GM19328 (cell line): ENCODE results near the gene CLEC4M.
"Not testable (repeated sequence)": the region's sequence is repeated elsewhere in the genome, so short reads cannot be mapped to it uniquely, and the experiment has no call there.

ENCODE experiments used
- ATAC-seq: cut with Tn5 transposase; IDR thresholded peaks from one replicate; pipeline ENCODE4 v1.9.1; 2021; ENCODE audit warnings: mild to moderate bottlenecking, moderate library complexity; ENCODE audit not compliant: unreplicated experiment

The CLEC4M gene

DNA sequence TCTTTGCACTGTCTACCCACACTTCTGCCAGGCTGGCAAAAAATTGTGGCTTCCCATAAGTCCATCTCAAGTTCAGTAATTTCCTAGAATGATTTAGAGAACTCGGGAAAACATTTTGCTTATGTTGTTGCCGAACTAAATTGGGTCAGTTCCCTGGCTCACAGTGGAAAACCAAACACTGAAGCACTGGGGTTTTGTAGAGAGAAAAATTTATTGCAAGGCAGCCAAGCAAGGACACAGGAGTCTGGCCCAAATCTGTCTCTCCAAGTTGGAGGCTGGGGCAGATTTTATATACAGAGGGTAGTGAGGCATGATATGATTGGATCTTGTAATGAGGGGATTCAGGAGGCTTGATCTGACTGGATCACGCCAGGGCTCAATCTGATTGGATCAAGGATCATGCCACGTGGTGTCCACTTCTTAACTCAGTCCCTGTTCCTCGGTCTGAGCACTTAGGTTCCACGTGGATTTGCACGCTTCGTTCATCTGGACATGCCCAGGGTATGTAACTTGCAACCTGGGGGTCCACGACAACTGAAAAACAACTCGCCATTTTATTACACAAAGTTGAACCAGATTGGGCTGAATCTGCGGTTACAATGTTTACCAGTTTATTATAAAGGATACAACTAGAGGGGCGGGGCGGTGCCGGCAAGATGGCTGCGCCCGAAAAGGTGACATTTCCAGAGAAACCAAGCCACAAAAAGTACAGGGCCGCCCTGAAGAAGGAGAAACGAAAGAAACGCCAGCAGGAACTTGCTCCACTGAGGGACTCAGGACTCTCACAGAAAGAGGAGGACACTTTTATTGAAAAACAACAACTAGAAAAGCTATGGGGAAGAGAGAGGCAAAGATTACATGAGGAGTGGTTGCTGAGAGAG lies 23.0 kb upstream of the CLEC4M start:
- no peak for ATAC-seq

DNA sequence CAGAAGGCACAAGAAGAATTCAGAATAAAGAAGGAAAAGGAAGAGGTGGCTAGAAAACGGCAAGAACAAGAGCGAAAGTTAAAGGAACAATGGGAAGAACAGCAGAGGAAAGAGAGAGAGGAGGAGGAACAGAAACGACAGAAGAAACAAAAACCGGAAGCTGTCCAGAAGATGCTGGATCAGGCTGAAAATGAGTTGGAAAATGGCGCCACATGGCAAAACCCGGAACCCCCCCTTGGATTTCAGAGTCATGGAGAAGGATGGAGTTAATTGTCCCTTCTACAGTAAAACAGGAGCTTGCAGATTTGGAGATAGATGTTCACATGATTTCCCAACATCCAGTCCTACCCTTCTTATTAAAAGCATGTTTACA lies 22.4 kb upstream of the CLEC4M start:
- ATAC-seq, result no peak

DNA sequence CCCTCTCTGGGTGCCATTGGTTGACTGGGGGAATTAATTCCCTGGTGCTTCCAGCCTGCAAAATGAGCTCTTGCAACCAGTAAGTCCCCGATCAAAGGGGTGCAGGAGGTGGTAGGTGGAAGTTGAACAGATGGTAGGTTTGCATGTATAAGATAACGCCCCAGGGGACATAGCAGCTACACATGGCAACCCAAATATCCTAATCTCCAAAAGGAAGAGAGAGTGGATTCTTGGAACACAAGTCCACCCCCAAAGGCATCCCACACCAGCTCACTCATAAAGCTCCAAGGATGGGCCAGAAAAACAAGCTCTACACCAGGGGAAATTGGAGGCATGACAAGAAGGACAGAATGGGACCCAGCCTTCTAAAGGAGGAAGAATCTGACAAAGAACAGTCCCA lies 20.5 kb upstream of the CLEC4M start:
- ATAC-seq, result no peak

DNA sequence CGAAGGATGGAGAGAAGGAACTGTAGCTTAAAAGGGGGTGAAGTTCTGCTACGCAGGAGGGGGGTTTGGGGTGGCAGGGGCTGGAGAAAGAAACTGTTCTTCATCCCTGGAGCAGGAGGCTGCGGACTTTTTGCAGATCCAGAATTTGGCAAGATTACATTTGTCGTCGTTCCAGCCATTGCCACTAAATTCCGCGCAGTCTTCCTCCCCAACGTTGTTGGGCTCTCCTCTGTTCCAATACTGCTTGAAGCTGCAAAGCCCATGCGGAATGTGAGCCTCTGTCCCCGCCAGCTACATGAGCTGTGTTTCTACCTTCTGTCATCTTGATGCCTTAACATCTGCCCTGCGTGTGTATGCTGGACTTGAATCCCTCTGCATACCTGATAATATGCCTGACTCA lies 20.1 kb upstream of the CLEC4M start:
- ATAC-seq, result no peak

DNA sequence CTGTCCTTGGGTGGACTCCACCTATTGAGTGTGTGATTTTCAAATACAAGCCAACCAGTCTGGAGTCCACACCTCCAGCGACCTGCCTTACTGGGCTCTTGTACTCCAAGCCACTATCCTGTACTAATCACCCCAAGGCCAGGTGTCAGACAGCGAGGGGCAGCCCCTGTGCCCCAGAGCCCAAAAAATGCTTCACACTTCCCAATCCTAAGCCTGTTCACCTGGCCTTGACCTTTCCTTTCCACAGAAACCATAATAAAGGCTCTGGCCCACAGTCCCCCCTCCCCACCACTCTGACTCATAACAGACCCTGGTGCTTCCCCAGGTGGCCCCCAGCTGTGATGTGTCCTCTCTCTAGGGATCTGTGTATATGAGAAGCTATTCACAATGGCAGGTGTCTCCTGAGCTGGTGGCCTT lies 19.6 kb upstream of the CLEC4M start:
- no peak for ATAC-seq

DNA sequence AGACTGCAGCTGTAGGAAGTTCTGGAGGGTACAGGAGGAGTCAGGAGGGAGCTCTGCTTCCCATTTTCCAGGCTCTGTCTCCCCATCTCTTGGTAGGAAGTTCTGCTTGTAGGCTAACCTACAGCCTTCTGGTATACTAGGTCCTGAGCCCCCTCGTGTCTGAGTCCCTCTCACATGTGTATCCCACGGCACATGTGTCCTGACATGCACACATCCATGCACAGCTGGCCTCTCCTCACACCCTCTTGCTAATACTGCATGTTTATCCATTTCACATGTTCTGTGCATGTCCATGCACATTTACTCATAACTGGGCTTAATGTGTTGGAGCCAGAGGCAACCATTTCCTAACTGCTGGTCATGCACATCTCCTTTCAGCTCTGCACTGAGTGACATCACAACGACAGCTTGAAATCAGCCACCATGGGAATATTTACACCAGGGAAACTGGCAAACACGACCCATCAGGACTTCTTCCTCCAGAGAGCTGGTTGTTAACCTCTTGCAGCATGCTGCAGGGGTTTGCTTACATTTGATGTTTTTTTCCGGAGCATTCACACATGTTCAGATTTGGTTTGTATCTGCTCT lies 18.8 kb upstream of the CLEC4M start:
- ATAC-seq, result no peak

DNA sequence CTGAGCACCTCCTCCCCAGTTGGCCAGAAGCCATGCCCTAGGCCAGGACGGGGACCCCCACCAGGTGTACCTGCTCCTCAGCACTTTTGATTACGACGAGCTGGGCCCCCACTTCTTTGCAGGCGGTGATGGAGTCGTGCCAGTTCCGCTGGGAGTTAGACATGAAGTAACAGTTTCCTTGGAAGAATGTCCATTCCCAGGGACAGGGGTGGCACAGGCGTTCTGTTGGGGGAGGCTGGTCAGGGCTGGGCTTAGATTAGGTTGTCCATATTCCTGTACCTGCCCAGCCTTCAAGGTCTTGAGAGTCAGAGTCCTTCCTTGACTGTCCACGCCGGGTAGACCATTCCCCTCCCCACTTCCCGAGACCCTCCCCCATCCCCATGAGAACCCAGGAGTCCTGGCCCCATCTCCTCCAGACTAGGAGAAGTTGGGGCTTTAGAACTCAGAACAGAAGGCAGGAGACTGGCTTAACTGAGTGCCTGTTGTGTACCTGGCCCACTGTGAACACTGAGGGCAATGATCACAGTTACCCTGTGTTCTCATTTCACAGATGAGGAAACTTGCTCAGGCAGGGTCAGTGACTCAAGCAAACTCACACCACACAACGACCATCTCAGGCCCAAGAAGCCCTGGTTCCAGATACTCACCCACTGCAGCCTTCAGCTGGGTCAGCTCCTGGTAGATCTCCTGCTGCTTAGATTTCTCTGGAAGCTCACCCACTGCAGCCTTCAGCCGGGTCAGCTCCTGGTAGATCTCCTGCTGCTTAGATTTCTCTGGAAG lies 18.0 kb upstream of the CLEC4M start:
- ATAC-seq, result no peak

DNA sequence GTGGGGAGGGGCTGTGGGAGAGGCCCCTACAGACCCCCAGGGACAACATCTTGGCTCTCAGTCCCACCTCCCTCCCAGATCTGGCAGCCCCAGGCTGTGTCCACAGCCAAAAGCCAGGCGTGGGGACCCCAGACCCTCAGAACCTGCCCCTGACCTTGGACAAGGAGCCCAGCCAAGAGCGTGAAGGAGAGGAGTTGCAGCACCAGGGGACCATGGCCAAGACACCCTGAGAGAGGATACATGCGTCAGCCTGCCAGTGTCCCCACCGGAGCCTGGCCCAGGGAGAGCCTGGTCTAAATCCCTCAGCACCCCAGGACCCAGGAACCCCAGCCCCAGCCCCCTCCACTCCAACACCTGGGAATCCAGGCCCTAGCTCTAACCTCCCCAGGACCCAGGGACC lies 16.7 kb upstream of the CLEC4M start:
- not testable (repeated sequence) for ATAC-seq

DNA sequence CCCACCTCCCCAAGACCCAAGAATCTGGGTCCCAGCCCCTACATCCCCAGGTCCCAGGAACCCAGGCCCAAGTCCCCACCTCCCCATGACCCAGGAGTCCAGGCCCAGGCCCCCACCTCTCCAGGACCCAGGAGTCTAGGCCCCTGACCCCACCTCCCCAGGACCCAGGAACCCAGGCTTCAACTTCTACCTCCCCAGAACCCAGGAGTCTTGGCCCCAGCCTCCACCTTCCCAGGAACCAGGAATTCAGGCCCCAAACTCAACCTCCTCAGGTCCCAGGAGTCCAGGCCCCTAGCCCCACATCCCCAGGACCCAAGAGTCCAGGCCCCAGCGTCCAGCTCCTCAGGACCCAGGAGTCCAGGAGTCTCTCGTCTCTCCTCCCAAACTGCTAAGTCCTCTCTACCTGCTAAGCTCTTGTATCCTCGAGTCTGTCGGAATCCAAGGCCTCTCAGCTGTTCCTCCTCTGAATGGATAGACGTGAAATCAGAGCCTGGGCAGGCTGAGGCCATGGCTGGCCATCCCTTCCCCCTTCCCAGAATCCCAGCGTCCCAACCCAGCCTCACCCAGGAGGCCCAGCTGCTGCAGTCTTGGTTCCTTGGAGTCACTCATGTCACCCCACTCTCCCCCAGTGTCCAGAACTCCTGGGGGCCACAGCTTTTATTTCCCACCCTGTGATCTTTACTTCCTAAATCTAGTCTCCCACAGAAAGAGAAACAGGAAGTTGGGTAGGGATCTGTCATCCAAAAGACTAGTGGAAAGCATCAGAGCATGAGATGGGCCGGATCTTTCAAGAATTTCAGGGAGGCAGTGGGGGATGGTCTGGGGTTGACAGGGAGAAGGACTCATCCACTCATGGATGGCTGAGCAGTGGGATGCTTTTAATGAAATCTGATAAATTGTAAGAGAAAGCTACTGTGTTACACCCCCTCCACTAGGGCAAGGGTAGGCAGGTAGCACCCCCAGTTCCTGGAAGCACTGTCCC lies 15.8 kb upstream of the CLEC4M start, which contains the start of gene CD209:
Gene CD209, minus strand, starts transcription at position 632 of the 982 bp plus-strand sequence. Its CDS starts 23 bp downstream, at position 609.
- ATAC-seq, result no peak

DNA sequence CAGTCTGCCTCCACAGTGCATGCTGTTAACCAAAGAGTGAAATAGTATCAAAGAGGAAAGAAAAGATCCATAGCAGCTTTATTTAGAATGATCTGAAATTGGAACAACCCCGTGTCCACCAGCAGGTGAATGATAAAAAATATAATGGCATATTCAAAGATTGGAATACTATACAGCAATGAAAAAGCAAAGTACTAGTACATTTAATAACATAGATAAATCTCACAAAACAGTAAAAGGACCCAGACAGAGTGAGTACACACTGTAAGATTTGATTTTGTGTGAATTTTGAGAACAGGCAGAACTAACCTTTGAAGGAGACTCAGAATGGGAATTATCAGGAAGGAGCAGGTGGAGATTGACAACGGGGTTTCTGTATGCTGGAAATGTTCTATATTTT lies 14.9 kb upstream of the CLEC4M start:
- ATAC-seq, result no peak

DNA sequence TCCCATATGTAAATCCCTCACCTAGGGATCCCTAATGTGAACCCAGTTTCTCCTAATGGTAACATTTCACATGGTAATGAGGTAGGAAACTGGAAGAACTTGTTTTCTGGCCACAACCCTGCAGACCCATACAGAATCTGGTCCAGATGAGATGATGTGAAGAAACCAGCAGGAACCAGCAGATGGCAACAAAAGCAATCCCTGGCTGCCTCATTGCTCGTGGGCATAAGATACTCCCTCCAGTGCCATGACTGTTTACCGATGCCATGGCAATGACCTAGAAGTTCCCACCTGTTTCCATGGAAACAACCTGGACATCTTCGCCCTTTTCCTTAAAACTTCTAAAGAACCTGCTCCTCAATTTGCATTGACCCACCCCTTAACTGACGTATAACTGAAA lies 14.3 kb upstream of the CLEC4M start:
- ATAC-seq, result no peak

DNA sequence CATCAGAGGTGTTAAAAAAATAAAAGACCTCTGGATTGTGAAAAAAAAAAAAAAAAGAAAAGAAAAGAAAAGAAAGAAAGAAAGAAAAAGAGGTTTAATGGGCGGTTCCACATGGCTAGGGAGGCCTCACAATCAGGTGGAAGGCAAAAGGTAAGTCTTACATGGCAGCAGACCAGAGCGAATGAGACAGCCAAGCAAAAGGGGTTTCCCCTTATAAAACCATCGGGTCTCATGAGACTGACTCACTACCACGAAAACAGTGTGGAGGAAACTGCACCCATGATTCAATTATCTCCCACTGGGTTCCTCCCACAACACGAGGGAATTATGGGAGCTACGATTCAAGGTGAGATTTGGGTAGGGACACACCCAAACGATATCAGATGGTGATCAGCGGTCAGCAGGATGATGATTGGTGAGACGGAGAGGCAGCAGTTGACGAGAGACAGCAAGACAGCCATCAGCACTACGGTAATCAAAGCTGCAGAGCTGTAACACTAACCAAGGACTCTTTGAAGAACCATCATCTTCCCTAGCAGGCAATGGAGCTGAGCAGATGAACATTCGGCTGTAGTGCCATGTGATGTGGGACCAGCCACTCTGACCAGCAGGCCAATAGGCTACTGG lies 11.8 kb upstream of the CLEC4M start:
- ATAC-seq, result no peak

DNA sequence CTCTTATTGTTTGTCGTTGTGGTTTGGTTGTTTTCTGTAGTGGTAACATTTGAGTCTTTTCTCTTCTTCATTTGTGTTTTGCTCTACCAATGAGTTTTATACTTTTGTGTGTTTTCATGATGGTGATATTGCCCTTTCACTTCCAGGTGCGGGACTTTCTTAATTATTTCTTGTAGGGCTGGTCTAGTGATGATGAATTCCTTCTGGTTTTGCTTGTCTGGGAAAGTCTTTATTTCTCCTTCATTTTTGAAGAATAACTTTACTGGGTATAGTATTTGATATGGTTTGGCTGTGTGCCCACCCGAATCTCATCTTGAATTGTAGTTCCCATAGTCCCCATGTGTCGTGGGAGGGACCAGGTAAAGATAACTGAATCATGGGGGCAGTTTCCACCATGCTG lies 6.8 kb upstream of the CLEC4M start:
- no peak for ATAC-seq

DNA sequence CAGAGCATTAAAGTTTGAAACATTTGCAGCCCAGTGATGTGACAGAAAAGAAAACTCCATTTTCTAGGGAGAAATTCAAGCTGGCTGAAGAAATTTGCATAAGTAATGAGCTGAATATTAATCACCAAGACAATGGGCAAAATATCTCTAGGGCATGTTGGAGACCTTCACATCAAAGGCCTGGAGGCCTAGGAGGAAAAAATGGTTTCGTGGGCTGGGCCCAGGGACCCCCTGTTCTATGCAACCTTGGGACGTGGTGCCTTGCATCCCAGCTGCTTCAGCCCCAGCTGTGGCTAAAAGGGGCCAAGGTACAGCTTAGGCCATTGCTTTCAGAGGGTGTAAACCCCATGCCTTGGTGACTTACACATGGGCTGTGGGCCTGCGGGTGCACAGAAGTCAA lies 5.7 kb upstream of the CLEC4M start:
- no peak for ATAC-seq

DNA sequence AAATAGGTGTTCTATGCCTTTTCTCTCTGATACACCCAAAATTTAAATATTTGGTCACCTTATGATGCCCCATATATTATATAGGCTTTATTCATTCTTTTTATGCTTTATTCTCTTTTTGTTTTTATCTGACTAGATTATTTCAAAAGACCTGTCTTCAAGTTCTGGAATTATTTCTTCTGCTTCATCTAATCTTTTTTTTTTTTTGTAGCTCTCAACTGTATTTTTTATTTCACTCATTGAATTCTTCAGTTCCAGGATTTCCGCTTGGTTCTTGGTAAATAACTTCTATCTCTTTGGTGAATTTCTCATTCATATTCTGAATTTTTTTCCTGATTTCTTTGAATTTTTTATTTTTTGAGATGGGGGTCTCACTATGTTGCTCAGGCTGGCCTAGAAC lies 3.9 kb upstream of the CLEC4M start:
- no peak for ATAC-seq

DNA sequence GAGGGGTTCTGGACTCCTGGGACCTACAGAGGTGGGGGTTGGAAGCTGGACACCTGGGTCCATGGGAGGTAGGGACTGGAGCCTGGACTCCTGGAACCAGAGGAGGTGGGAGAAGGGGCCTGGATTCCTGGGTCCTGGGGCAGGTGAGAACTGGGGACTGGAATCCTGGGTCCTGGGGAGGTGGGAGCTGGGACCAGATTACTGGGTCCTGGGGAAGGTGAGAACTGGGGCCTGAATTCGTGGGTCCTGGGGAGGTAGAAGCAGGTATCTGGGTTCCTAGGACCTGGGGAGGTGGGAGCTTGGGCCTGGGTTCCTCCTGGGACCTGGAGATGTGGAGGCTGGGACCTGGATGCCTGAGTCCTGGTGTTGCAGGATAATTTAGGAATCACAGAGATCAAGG lies 653 bp downstream of the CLEC4M start:
- no peak for ATAC-seq

DNA sequence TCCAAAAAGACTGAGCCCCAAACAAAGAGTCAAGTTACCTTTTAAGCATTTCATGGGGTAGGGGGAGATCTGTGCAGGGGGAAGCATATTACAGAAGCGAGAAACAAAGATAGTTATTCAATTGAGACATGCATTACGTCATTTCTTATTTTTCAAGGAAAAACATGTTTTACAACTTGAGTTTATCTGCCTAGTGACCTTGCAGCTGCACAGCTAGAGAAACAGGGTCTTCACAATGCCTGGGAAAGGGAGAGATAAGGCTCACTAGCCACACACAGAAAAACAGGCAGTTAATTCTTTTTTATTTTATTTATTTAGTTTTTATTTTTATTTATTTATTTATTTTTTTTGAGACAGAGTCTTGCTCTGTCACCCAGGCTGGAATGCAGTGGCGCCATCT lies 1.1 kb downstream of the CLEC4M start:
- not testable (repeated sequence) for ATAC-seq

DNA sequence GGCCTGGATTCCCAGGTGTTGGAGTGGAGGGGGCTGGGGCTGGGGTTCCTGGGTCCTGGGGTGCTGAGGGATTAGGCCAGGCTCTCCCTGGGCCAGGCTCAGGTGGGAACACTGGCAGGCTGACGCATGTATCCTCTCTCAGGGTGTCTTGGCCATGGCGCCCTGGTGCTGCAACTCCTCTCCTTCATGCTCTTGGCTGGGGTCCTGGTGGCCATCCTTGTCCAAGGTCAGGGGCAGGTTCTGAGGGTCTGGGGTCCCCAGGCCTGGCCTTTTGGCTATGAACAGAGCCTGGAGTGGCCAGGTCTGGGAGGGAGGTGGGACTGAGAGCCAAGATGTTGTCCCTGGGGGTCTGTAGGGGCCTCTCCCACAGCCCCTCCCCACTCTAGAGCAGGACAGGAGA lies 2.0 kb downstream of the CLEC4M start:
- not testable (repeated sequence) for ATAC-seq

DNA sequence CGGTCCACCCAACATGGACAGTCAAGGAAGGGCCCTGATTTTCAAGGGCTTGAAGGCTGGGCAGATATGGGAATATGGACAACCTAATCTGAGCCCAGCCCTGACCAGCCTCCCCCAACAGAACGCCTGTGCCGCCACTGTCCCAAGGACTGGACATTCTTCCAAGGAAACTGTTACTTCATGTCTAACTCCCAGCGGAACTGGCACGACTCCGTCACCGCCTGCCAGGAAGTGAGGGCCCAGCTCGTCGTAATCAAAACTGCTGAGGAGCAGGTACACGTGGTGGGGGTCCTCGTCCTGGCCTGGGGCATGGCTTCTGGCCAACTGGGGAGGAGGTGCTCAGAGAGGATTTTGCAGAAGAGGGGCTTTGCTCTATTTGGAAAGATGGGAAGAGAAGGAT lies 3.5 kb downstream of the CLEC4M start:
- no peak for ATAC-seq

DNA sequence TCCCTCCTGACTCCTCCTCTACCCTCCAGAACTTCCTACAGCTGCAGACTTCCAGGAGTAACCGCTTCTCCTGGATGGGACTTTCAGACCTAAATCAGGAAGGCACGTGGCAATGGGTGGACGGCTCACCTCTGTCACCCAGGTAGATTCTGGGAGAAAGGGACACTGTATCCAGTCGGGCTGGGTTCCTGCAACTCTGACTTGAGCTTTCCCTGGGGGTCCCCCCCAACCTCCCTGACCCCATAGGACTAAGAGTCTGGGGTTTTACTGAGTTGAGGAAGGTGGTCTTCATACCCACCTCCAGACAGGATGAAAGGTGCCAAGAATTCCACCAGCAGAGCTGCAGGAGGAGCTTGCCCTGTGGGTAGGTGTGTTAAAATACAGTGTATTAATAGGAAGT lies 4.4 kb downstream of the CLEC4M start:
- no peak for ATAC-seq
